HUES6 (cell line): ENCODE measurements around the gene PLB1.

Experiments used
- H3K27ac ChIP-seq: 2 replicates; pipeline ENCODE4 v1.7.0; 2013; ENCODE audit warnings: low read depth, mild to moderate bottlenecking, low read length, inconsistent platforms
- H3K27me3 ChIP-seq: 2 replicates; pipeline ENCODE4 v1.6.1; 2013; ENCODE audit warnings: low read length; ENCODE audit not compliant: control insufficient read depth, insufficient read depth
- H3K36me3 ChIP-seq: 2 replicates; pipeline ENCODE4 v1.6.1; 2013; ENCODE audit warnings: low read length; ENCODE audit not compliant: control insufficient read depth, insufficient read depth
- H3K4me1 ChIP-seq: 2 replicates; pipeline ENCODE4 v1.6.1; 2013; ENCODE audit warnings: low read length; ENCODE audit not compliant: control insufficient read depth, insufficient read depth
- H3K4me3 ChIP-seq: 2 replicates; pipeline ENCODE4 v1.5.1; 2013; ENCODE audit warnings: low read depth, low read length
- H3K9ac ChIP-seq: one replicate; pipeline ENCODE4 v1.6.1; 2013; ENCODE audit warnings: mild to moderate bottlenecking, low read length
- H3K9me3 ChIP-seq: 2 replicates; pipeline ENCODE4 v1.6.1; 2013; ENCODE audit warnings: low read depth, low read length; ENCODE audit not compliant: control insufficient read depth, insufficient read depth

Gene PLB1

GRCh38 chr2:28674062-28674712 is 178.3 kb downstream of the PLB1 start:
- no peak overlapping the region for H3K4me3 ChIP-seq
- H3K4me1 ChIP-seq, result no peaks in the 10 kb centered on the region
- H3K9me3 ChIP-seq, result peaks cover 10% of the 10 kb centered on the region
- H3K27me3 ChIP-seq, result no peaks in the 10 kb centered on the region
- H3K9ac ChIP-seq, result no peak overlapping the region
- no peak overlapping the region for H3K27ac ChIP-seq
- H3K36me3 ChIP-seq, result no peaks in the 10 kb centered on the region

DNA sequence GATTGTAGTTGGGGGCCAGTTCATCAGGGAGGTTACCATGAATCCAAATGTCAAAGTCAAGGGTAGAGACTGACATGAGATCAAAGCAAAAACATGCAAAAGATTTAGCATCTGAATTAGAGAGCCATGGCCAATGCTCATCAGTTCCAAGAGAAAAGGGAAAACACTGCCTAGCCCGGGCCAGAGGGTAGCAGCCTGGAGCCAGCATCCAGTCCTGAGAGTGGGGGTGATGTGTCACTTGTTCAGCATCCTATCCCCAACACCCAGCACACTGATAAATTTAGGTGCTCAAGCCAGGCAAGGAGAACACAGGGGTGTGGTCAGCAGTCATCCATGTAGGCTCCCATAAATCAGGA is 178.8 kb downstream of the PLB1 start:
- no peaks in the 10 kb centered on the region for H3K27me3 ChIP-seq
- peaks cover 10% of the 10 kb centered on the region for H3K9me3 ChIP-seq
- H3K36me3 ChIP-seq, result no peaks in the 10 kb centered on the region
- H3K27ac ChIP-seq, result no peak overlapping the region
- no peak overlapping the region for H3K4me3 ChIP-seq
- no peaks in the 10 kb centered on the region for H3K4me1 ChIP-seq
- no peak overlapping the region for H3K9ac ChIP-seq

DNA sequence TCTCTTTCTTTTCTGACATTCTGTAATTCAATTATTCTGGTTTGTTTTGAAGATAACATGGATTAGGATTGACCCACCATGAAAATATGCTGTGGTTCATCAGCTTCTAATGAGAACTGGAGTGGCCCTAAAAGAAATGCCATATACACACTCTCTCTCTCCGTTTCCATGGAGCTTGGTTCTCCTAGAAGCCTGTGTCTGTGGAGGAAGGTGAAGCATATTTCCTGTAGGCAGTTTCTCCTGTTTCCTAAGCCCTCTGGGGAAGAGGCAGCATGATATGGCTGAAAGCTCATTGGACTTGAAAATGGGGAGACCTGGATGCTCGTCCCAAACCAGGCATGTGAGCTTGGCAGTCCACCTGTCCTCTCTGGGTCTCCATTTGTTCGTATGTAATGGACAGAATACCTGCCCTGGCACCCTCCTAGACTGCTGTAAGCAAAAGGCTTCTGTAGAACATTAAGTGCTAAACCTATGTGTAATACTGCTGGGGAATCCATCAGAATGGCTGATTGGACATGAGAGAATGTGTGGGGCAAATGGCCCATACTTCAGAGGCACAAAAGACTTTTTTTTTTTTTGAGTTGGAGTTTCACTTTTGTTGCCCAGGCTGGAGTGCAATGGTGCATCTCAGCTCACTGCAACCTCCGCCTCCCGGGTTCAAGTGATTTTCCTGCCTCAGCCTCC is 180.4 kb downstream of the PLB1 start:
- Histone ChIP-seq H3K4me1 (peaks cover 8% of the 10 kb centered on the region), H3K9me3 (peaks cover 10% of the 10 kb centered on the region), H3K9ac (no peak overlapping the region), H3K4me3 (no peak overlapping the region), H3K27me3 (no peaks in the 10 kb centered on the region), H3K36me3 (no peaks in the 10 kb centered on the region), H3K27ac (no peak overlapping the region)

DNA sequence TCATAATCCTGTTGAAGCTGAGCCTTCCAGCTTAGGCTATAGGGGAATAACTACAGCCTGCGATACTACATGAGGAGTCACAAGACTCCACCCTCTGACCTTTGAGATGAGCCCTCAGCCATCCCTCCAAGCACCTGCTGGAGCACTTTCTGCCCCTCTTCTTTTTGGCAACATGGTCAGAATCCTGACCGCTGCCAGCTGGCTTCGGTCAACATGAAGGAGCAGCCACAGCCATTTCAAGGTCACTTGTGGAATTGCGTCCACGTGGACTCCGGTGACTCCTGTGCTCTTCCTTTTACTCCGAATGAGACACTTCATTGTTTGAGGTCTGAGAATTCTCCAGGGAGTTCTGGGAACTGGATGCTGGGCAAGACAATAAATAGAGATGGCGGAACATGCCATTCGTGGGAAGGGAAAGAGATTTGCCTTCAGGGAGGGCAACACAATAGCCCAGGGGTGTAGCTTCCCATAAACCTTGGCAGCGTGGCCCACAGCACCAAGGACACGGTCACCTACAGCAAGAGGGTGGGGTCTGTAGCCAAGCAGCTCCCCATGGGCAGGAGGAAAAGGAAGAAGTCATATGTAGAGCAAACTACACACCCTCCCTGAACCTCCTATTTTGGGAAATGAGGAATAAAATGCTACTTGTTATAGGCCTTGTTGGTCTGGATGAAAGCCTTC is 182.5 kb downstream of the PLB1 start:
- no peaks in the 10 kb centered on the region for H3K27me3 ChIP-seq
- no peaks in the 10 kb centered on the region for H3K36me3 ChIP-seq
- no peak overlapping the region for H3K4me3 ChIP-seq
- no peak overlapping the region for H3K9ac ChIP-seq
- peaks cover 15% of the 10 kb centered on the region for H3K4me1 ChIP-seq
- peaks cover 2% of the 10 kb centered on the region; the same call in 1 of the 2 replicates for H3K9me3 ChIP-seq
- H3K27ac ChIP-seq, result no peak overlapping the region

- Histone ChIP-seq H3K4me3 (no peak overlapping the region), H3K27me3 (no peaks in the 10 kb centered on the region), H3K9ac (no peak overlapping the region), H3K36me3 (no peaks in the 10 kb centered on the region), H3K4me1 (peaks cover 20% of the 10 kb centered on the region), H3K9me3 (no peaks in the 10 kb centered on the region), H3K27ac (no peak overlapping the region)
Observed at GRCh38 chr2:28678944-28679343, 183.1 kb downstream of the PLB1 start.

- no peak overlapping the region for H3K9ac ChIP-seq
- no peak overlapping the region for H3K27ac ChIP-seq
Observed at GRCh38 chr2:28680657-28681056, 184.8 kb downstream of the PLB1 start.

GRCh38 chr2:28681158-28681571 is 185.3 kb downstream of the PLB1 start:
- Histone ChIP-seq H3K9ac (no peak overlapping the region), H3K27me3 (no peaks in the 10 kb centered on the region), H3K9me3 (no peaks in the 10 kb centered on the region), H3K36me3 (no peaks in the 10 kb centered on the region), H3K4me3 (no peak overlapping the region), H3K27ac (no peak overlapping the region), H3K4me1 (peaks cover 25% of the 10 kb centered on the region)

More at GRCh38 chr2:28680657-28681056, 184.8 kb downstream of the PLB1 start:
- H3K27me3 ChIP-seq, result no peaks in the 10 kb centered on the region
- no peaks in the 10 kb centered on the region for H3K36me3 ChIP-seq
- H3K4me3 ChIP-seq, result no peak overlapping the region
- H3K4me1 ChIP-seq, result peaks cover 25% of the 10 kb centered on the region
- H3K9me3 ChIP-seq, result no peaks in the 10 kb centered on the region

DNA sequence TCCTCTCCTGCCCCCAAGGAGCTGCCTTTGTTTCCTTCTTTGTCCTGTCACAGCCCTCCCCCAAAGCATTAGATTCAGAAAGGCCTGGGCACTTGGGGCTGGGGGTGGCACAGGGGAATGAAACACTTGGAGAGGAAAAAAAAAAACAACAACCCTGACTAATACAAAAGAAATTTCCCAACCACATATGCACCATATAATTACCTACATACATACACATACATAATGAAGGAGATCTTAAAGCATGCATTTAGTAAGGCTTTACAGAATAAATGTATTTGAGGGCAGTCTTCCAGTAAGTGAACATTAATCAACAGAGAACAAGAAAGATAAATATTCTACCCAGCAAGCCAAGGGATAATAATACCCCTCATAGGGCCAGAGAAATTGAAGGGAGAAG is 185.7 kb downstream of the PLB1 start:
- H3K9me3 ChIP-seq, result no peaks in the 10 kb centered on the region
- peaks cover 25% of the 10 kb centered on the region for H3K4me1 ChIP-seq
- H3K27ac ChIP-seq, result no peak overlapping the region
- H3K36me3 ChIP-seq, result no peaks in the 10 kb centered on the region
- no peaks in the 10 kb centered on the region for H3K27me3 ChIP-seq
- H3K4me3 ChIP-seq, result no peak overlapping the region
- H3K9ac ChIP-seq, result no peak overlapping the region

GRCh38 chr2:28683100-28683706 is 187.3 kb downstream of the PLB1 start:
- Histone ChIP-seq H3K9ac (peak overlapping the region; percentile 19), H3K4me3 (no peak overlapping the region), H3K36me3 (no peaks in the 10 kb centered on the region), H3K4me1 (peaks cover 25% of the 10 kb centered on the region), H3K27me3 (no peaks in the 10 kb centered on the region), H3K27ac (no peak overlapping the region), H3K9me3 (no peaks in the 10 kb centered on the region)

- Histone ChIP-seq H3K9ac (no peak overlapping the region), H3K36me3 (no peaks in the 10 kb centered on the region), H3K9me3 (no peaks in the 10 kb centered on the region), H3K27me3 (no peaks in the 10 kb centered on the region), H3K4me1 (peaks cover 25% of the 10 kb centered on the region), H3K4me3 (no peak overlapping the region), H3K27ac (no peak overlapping the region)
Observed at GRCh38 chr2:28684142-28684858, 188.4 kb downstream of the PLB1 start.
